MG63 (cell line): Measurements from ENCODE around the gene ADAMTS7. TPM values are rescaled to one million over a fixed set of nuclear protein-coding genes. Genes with fewer than 3 reads are reported as not detected.
"Not testable (repeated sequence)": the region's sequence is repeated elsewhere in the genome, so short reads cannot be mapped to it uniquely, and the experiment has no call there.

ENCODE experiments used
- DNase-seq: peaks from one replicate; pipeline ENCODE4 v3.0.0-alpha.2; 2020
- H3K27me3 ChIP-seq: fragments of 250-450 bp; sonication (Bioruptor Pico); 2 replicates; pipeline ENCODE4 v1.5.1; 2020; ENCODE audit warnings: mild to moderate bottlenecking, moderate library complexity
- H3K36me3 ChIP-seq: fragments of 250-450 bp; sonication (Bioruptor Pico); 2 replicates; pipeline ENCODE4 v1.5.1; 2020; ENCODE audit warnings: mild to moderate bottlenecking, moderate library complexity
- H3K4me3 ChIP-seq: fragments of 250-450 bp; sonication (Bioruptor Pico); 2 replicates; pipeline ENCODE4 v1.5.1; 2020; ENCODE audit warnings: mild to moderate bottlenecking, moderate library complexity
- H3K9me3 ChIP-seq: fragments of 250-450 bp; sonication (Bioruptor Pico); 2 replicates; pipeline ENCODE4 v1.5.1; 2020; ENCODE audit warnings: mild to moderate bottlenecking, moderate library complexity
- total RNA-seq: library from RNA; depleted of rRNA; stranded (reverse); fragments of >200 nt; shearing (Covaris generic); gene quantifications from 2 replicates; pipeline ENCODE4 v1.2.3, GENCODE V29; 2014; ENCODE audit warnings: low replicate concordance

The ADAMTS7 gene
- total RNA-seq, 1 experiment from 2014 or later, result 3.3 TPM

DNA sequence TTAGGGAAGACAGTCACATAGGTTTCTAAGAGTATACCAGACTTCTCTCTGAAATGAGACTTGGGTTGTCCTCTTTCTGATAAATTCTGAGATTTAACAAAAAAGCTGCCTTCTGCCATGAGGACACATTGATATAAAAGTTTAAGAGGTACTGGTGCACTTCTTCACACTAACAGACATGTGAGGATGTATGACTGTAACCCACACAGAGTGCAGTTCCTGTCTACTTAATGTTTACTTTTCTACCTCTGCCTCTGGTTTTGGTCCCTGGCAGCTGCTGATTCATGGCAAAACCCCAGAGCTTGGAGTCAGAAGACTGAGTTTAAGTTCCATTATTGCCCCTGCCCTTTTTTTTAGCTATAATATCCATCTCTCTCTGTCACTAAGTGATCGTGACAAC is 82.8 kb downstream of the ADAMTS7 start:
- DNase-seq, H3K27me3 ChIP-seq, H3K9me3 ChIP-seq, H3K36me3 ChIP-seq, H3K4me3 ChIP-seq: not testable (repeated sequence)

DNA sequence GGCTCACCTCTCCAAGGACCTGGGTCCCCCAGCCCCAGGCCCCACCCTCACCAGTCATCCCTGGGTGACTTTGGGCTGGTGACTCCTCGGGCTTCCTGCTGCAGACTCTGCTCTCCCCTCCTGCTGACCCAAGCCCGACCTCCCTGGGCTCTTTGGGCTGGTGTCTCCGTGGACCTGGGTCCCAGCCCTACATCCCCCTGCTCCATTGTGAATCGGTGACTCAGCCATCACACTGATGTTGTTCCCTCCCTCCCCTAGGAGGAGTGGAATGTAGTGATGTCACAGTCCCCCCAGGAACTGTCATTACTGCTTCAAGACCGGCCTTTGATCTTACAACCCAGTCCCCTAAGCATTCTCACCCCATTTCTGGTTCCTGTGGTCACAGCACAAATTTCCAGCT is 83.7 kb downstream of the ADAMTS7 start:
- Histone ChIP-seq H3K27me3 (no peaks in the 10 kb centered on the region), H3K36me3 (no peaks in the 10 kb centered on the region), H3K4me3 (no peak overlapping the region), H3K9me3 (no peaks in the 10 kb centered on the region; the same call in 1 of the 2 replicates)
- no peak for DNase-seq

DNA sequence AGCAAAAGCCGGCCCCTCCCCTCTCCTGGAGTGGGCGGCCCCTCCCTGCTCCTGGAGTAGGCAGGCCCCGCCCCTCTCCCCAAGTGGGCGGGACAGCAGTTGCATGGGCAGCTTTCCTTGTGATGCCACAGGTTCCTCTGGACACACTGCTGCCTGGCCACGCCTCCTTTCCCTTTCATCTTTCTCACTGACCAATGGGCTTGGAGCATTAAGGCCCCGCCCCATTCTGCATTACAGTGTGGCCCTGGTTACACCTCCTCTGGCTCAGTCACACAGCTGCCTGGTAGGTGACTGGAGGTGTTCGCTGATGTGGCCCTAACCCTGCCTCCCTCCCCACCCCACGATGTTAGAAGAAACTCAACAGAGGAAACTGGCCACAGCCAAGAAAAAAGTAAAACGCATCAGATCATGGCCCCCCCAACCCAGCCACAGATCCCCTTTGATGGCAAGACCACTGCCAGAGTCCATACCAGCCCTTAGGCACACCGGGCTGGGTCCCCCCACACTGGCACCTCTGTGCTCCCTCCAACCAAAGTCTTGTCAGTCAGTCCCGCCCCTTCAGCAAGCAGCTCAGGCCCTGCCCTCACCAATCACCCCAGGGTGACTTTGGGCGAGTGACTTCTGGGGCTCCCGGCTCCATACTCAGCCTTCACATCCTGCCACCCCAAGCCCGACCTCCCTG is 84.3 kb downstream of the ADAMTS7 start:
- Histone ChIP-seq H3K9me3 (no peaks in the 10 kb centered on the region; the same call in 1 of the 2 replicates), H3K27me3 (no peaks in the 10 kb centered on the region), H3K4me3 (no peak overlapping the region), H3K36me3 (no peaks in the 10 kb centered on the region)
- peak; percentile 62 for DNase-seq

DNA sequence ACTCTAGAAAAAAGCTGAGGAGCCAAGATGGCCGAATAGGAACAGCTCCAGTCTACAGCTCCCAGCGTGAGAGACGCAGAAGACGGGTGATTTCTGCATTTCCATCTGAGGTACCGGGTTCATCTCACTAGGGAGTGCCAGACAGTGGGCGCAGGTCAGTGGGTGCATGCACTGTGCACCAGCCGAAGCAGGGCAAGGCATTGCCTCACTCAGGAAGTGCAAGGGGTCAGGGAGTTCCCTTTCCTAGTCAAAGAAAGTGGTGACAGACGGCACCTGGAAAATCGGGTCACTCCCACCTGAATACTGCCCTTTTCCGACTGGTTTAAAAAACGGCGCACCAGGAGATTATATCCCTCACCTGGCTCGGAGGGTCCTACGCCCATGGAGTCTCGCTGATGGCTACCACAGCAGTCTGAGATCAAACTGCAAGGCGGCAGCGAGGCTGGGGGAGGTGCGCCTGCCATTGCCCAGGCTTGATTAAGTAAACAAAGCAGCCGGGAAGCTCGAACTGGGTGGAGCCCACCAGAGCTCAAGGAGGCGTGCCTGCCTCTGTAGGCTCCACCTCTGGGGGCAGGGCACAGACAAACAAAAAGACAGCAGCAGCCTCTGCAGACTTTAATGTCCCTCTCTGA is 91.3 kb downstream of the ADAMTS7 start:
- H3K27me3 ChIP-seq, H3K36me3 ChIP-seq, H3K9me3 ChIP-seq, DNase-seq, H3K4me3 ChIP-seq: not testable (repeated sequence)

DNA sequence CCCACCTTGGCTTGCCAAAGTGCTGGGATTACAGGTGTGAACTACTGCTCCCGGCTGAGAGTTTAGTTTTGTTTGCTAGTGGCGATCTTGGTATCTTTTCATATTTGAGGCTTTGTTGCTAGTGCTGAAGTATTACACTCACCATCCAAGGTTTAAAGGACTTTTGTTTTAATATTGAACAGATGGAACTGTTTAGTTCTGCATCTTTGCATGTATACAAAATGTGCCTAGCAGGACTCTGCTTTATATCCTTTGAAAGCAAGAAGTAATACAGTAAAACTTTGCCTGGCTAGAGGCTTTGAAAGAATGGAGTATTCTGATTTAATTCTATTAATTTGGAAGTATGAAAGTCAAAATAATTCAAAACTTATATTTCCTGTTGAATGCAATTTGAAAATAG is 92.4 kb downstream of the ADAMTS7 start:
- no peak for DNase-seq
- H3K36me3 ChIP-seq, result no peaks in the 10 kb centered on the region
- no peak overlapping the region for H3K4me3 ChIP-seq
- H3K27me3 ChIP-seq, result 0 out of 2 replicates have a peak, but pooled peaks cover 5% of the 10 kb centered on the region
- H3K9me3 ChIP-seq, result peaks cover 11% of the 10 kb centered on the region

DNA sequence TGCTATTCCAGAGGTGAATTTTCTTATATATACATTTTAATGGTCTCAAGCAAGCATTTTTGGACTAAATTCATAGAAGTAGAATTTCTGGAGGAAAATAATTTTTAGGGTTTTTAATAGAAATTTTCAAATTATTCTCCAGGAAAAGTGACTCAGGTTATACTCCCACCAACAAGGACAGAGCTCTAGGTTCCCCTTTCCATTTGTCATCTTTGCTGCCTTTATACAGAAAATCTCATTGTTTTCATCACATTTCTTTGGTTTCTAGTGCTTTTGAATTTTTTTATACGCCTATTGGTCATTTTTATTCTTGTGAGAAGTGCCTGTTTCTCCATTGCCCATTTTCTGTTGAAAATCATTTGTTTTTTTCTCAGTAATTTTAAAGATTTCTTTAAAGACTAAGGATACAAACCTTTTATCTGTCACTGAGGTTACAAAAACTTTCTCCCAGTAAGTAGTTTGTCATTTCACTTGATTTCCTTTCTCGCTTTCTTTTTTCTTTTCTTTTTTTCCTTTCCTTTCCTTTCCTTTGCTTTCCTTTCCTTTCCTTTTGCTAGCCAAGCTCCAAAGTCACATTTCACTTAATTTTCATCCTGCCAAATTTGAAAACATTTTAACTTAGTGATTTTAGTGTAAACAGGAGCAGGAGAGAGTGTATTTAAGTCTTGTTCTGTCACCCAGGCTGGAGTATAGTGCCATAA is 93.2 kb downstream of the ADAMTS7 start:
- Histone ChIP-seq H3K9me3 (peaks cover 14% of the 10 kb centered on the region), H3K4me3 (no peak overlapping the region), H3K36me3 (no peaks in the 10 kb centered on the region), H3K27me3 (0 out of 2 replicates have a peak, but pooled peaks cover 5% of the 10 kb centered on the region)
- no peak for DNase-seq

DNA sequence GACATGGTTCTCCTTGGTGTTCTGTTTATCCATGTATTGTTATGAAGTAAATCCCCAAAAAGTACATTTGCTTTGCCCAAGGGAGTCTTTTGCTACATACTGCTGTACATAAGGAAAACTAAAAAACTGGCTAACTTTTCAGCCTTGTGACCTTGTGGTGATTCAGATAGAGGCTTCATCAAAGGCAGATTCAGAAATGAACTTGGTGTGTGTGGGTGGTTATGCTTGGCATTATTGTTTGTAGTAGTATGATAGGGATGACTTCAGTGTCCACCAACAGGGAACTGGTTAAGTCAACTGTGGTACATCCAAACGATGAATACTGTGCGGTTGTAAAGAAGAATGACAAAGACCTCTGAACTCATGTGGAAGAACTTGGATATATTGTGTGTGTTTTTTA is 94.6 kb downstream of the ADAMTS7 start:
- DNase-seq, result no peak
- no peaks in the 10 kb centered on the region for H3K36me3 ChIP-seq
- H3K27me3 ChIP-seq, result 0 out of 2 replicates have a peak, but pooled peaks cover 5% of the 10 kb centered on the region
- H3K4me3 ChIP-seq, result no peak overlapping the region
- peaks cover 14% of the 10 kb centered on the region for H3K9me3 ChIP-seq

DNA sequence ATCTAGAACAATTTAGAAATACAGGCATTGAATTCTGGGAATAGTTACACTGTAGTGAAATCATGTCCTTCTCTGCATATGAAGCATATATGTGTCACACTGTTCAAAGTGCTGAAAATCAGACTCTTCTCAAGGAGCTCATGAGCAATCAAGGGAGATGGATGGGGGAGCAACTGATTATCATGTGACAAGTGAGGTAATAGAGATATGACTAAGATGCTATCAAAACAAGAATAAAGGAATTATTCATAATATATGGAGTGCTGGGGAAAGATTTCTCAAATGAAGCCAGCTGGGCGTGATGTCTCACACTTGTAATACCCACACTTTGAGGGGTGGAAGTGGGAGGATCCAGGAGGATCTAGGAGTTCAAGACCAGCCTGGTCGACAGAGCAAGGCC is 95.3 kb downstream of the ADAMTS7 start:
- peaks cover 14% of the 10 kb centered on the region for H3K9me3 ChIP-seq
- H3K4me3 ChIP-seq, result no peak overlapping the region
- H3K36me3 ChIP-seq, result no peaks in the 10 kb centered on the region
- DNase-seq, result peak; percentile 39
- H3K27me3 ChIP-seq, result 0 out of 2 replicates have a peak, but pooled peaks cover 5% of the 10 kb centered on the region

DNA sequence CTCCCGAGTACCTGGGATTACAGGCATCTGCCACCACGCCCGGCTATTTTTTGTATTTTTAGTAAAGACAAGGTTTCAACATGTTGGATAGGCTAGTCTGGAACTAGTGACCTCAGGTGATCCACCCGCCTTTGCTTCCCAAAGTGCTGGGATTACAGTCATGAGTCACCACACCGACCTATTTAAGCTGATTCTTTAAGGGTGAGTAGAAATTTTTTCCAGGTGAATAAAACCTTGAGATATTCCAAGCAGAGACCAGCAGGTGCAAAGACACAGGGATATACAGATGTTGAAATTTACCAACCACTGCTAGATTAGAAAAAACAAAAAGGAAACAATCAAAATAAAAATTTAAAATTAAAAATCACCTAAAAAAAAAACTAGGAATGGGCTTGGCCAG is 95.8 kb downstream of the ADAMTS7 start:
- 0 out of 2 replicates have a peak, but pooled peaks cover 5% of the 10 kb centered on the region for H3K27me3 ChIP-seq
- no peak for DNase-seq
- peaks cover 14% of the 10 kb centered on the region for H3K9me3 ChIP-seq

DNA sequence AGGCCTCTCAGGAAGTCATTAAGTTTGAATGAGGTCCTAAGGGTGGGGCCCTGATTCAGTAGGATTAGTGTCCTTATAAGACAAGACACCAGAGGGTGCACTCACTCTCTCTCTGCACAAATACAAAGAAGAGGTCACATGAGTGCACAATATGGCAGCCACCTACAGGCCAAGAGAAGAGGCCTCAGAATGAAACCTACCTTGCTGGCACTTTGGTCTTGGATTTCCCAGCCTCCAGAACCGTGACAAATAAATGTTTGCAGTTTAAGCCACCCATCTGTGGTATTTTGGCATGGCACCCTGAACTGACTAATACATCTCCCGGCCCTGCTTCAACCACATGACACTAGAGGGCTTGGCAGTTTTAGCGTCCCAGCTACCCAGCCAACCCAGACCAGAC is 96.4 kb downstream of the ADAMTS7 start:
- Histone ChIP-seq H3K4me3 (no peak overlapping the region), H3K9me3 (peaks cover 14% of the 10 kb centered on the region), H3K36me3 (no peaks in the 10 kb centered on the region), H3K27me3 (0 out of 2 replicates have a peak, but pooled peaks cover 5% of the 10 kb centered on the region)
- peak; percentile 62 for DNase-seq

More for the DNA sequence above, 95.8 kb downstream of the ADAMTS7 start:
- Histone ChIP-seq H3K36me3 (no peaks in the 10 kb centered on the region), H3K4me3 (no peak overlapping the region)

DNA sequence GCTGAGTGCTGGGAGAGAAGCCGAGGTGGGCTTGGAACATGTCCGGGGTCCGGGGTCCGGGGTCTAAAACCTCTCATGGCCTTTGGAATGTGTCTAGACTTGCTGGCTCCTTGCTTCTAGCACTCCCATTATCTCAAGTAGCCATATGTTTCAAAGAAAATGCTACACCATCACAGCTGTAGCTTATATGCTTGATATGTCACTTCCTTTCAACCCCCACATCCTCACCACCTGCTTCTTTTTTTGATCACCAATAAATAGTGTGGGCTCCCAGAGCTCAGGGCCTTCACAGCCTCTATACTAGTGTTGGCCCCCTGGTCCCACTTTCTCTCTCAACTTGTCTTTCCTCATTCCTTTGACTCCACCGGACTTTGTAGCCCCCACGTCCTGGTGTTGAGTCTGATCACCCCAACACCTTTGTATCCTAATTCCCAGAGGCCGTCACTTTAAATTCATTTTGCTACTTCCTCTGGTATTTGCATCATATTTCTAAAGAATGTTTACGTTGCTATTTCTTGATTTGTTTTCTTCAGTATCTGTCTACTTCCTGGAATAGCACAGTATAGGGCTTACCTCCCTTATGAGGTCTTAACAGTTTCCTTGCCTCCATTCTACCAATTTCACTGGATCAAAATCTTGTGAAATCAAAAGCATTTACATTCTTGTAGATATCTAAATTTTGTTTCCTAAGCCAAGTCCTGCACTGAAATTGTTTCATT is 98.3 kb downstream of the ADAMTS7 start:
- H3K36me3 ChIP-seq, result no peaks in the 10 kb centered on the region
- peaks cover 13% of the 10 kb centered on the region for H3K27me3 ChIP-seq
- DNase-seq, result no peak
- H3K9me3 ChIP-seq, result peaks cover 14% of the 10 kb centered on the region
- no peak overlapping the region for H3K4me3 ChIP-seq

DNA sequence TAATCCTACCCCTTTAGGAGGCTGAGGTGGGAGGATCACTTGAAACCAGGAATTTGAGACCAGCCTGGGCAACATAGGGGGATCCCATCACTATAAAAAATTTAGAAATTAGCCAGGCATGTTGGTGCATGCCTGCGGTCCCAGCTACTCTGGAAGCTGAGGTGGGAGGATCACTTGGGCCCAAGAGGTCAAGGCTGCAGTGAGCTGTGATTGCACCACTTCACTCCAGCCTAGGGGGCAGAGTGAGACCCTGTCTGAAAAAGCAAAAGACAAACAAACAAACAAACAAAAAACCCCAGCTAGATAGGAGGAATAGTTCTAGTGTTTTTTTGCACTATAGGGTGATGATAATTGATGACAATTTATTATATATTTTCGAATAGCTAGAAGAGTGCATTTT is 99.6 kb downstream of the ADAMTS7 start:
- DNase-seq, result no peak
- peaks cover 12% of the 10 kb centered on the region for H3K9me3 ChIP-seq
- H3K27me3 ChIP-seq, result peaks cover 19% of the 10 kb centered on the region
- no peak overlapping the region for H3K4me3 ChIP-seq
- H3K36me3 ChIP-seq, result no peaks in the 10 kb centered on the region

DNA sequence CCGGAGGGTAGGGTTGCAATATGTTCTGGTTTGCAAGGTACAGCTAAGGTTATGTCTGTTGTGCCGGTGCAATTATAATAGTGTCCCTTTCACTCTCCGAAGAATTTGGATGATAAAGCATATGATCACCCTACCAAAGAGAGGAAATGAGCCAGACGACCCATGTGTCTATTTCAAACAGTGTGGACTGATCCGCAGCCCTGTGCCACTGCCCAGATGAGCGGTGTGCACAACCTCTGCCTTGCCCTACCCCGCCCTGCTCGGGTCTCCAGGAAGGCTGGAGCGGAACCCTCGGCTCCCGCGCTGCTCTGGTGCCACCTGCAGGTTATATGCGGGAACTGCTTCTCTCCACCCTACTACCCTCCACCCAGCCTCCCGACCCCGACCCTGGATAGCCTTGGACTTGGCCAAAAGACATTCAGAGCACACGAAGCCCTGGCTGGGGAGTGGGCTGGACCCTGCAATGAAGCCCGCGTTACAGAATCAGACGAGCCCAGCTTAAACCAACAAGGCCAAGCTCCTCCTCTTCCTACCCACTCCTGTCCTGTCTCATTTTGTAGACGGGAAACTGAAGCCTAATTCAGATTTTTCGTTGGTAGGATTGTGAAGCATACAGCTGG is 101.9 kb downstream of the ADAMTS7 start:
- peak; percentile 69 for DNase-seq

More for the DNA sequence above, 101.9 kb downstream of the ADAMTS7 start:
- Histone ChIP-seq H3K27me3 (peaks cover 24% of the 10 kb centered on the region), H3K4me3 (no peak overlapping the region), H3K36me3 (no peaks in the 10 kb centered on the region), H3K9me3 (peaks cover 4% of the 10 kb centered on the region; the same call in 1 of the 2 replicates)
